ENCODE results near the gene HCN4. TPM values are rescaled to one million over a fixed set of nuclear protein-coding genes. Genes with fewer than 3 reads are reported as not detected.

The HCN4 gene
- total and polyA plus RNA-seq, 2 donors (not counting 3 experiments of a cell fraction or from before 2014, with no cell fraction given), result 0.01 TPM; not detected in 1

DNA sequence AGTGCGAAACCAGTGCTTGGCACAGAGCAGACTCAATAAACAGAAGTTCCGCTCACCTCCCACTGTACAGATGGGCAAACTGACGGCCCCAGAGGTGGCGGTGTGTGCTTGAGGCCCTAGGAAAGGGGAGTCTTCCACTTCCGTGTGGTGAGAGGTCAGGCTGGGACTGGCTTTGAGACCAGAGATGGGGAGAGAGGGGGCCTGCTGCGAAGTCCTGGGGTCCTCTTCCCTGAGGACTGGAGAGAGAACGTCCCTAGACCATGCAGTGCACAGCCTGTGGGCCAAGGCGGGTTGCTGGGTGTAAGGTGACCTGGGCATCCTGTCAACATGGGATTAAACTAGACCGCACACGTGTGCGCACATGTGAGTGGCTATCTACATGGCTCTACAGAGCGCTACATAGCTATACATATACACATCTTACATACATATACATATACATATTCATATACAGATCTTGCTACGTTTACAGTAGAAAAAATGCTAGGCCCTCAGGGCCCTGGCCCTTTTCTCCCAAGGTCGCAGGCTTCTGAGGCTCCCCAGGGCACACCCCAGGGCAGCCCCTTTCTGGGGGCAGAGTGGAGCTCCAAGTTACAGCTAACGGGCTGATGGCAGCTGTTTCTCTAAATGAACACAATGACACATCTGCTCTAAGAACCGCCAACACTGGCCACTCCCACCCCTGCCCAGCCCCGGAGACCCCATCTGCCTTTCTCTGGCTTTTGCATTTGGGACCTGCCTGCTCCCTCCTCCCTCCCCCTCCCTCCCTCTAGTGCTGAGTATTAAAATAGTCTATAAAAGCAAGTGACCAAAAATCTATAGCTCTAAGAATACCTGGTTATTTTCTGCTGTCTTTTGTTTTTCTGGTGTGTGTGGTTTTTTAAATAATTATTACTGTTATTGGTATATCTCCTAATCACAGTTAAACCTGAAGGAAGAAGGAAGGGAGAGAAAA lies 47.0 kb downstream of the HCN4 start:
- POLR2A ChIA-PET, result no interaction called here

More for the DNA sequence above, 47.0 kb downstream of the HCN4 start:
- no peak overlapping the region for H3K4me3 ChIP-seq (replicated peaks in 1 of 3; ENCODE audit: insufficient read depth in 1 of 3, low read depth in 1 of 3, low read length in 3 of 3)
- no peaks in the 10 kb centered on the region for H3K79me2 ChIP-seq (ENCODE audit: control insufficient read depth, insufficient read depth, low read length)
- H3K9me3 ChIP-seq (replicated peaks; ENCODE audit: control insufficient read depth, insufficient read depth, low read length), result no peaks in the 10 kb centered on the region
- dilution Hi-C loops (cut with MboI; ENCODE audit: extremely low pct_ligation_motif_present, low sequenced_read_pairs) (no loop called here), intact Hi-C loops (cut with micrococcal nuclease) (no loop called here)
- H3K4me2 ChIP-seq (ENCODE audit: insufficient read depth, low read length), result no peak overlapping the region
- no peaks in the 10 kb centered on the region for H3K36me3 ChIP-seq (ENCODE audit: control insufficient read depth in 2 of 2, extremely low read depth in 1 of 2, insufficient read depth in 2 of 2, low read length in 2 of 2)
- H4K20me1 ChIP-seq (replicated peaks; ENCODE audit: control insufficient read depth, extremely low read depth, insufficient read depth, low read length), result no peaks in the 10 kb centered on the region
- H2AFZ ChIP-seq (ENCODE audit: low read depth, low read length), result no peak overlapping the region
- TF ChIP-seq JUN (IDR thresholded peaks at IDR 0.05; ENCODE audit: borderline replicate concordance, insufficient read depth, insufficient read length, low read depth) (no peak), EZH2 (IDR thresholded peaks at IDR 0.05; ENCODE audit: borderline replicate concordance, low read depth, low read length, severe bottlenecking) (no peak), POLR2A (IDR thresholded peaks at IDR 0.05; ENCODE audit: low read depth, low read length) (no peak), MYC (IDR thresholded peaks at IDR 0.05; ENCODE audit: low read depth, low read length) (no peak), POLR2AphosphoS5 (IDR thresholded peaks at IDR 0.05; ENCODE audit: insufficient read depth, low read depth, low read length) (no peak), CTCF (IDR thresholded peaks at IDR 0.05; ENCODE audit: extremely low read depth in 1 of 2, insufficient read depth in 1 of 2, low read depth in 1 of 2, low read length in 2 of 2) (no peak), FOS (IDR thresholded peaks at IDR 0.05; ENCODE audit: borderline replicate concordance, insufficient read depth, low read length) (no peak), GATA2 (IDR thresholded peaks at IDR 0.05; ENCODE audit: insufficient read depth, insufficient read length, low read depth, low read length) (no peak)
- TF ChIP-seq, protein P1, sequence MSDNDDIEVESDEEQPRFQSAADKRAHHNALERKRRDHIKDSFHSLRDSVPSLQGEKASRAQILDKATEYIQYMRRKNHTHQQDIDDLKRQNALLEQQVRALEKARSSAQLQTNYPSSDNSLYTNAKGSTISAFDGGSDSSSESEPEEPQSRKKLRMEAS (IDR thresholded peaks at IDR 0.05; ENCODE audit: insufficient read depth, insufficient read length), result no peak
- no peaks in the 10 kb centered on the region for H3K9me1 ChIP-seq (replicated peaks; ENCODE audit: control insufficient read depth, extremely low read depth, insufficient read depth, low read length)
- CTCF ChIA-PET, result no interaction called here
- H3K27ac ChIP-seq (ENCODE audit: insufficient read depth, low read depth, low read length), result no peak overlapping the region
- no peak overlapping the region for H3K9ac ChIP-seq (replicated peaks; ENCODE audit: extremely low read depth, insufficient read depth, low read length)
- BruUV-seq (replicated peaks), result no TSS peak
- no peaks in the 10 kb centered on the region for H3K27me3 ChIP-seq (ENCODE audit: control insufficient read depth in 2 of 2, insufficient read depth in 2 of 2, low read length in 2 of 2)
- FAIRE-seq (no peak), DNase-seq (ENCODE audit: low read depth, low spot score) (no peak)
- H3K4me1 ChIP-seq (ENCODE audit: control insufficient read depth, extremely low read depth, insufficient read depth, low read length), result no peaks in the 10 kb centered on the region

All from endothelial cell of umbilical vein (primary cell).